Choroid plexus epithelial cell (primary cell): ENCODE results near the gene SCRN1.

ENCODE experiments used
- DNase-seq: peaks from one replicate; pipeline ENCODE4 v3.0.0-alpha.2; 2010; ENCODE audit warnings: low read depth
- H3K4me3 ChIP-seq: 2 replicates; pipeline ENCODE4 v1.5.1; 2011; ENCODE audit warnings: low read depth, mild to moderate bottlenecking, control low read depth, low read length, moderate library complexity
- TF ChIP-seq, protein P1 (sequence below): conservative IDR thresholded peaks from 2 replicates; pipeline ENCODE4 v1.5.1; 2011; ENCODE audit warnings: low read depth, mild to moderate bottlenecking, control low read depth, inconsistent platforms, low read length, moderate library complexity

The SCRN1 gene

DNA sequence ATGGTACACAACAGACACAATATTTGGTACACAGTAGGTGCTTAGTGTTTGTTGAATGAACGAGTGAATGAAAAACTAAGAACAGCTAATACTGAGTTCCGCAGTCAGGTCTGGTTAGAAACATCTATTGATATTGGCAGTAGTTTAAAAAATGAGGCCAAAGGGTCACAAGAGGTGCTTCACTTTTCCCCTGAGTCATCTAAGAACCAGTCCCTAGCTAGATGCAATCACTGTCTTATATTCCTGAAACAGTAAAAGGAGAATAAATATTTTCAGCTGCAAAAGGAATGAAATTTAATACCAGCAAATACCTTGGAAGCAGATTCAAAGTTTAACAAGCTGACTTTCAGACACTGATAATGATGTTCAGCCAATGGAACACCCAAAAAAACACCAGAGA is 54.5 kb downstream of the SCRN1 start:
- peak; percentile 52 for DNase-seq
- TF ChIP-seq, protein P1, sequence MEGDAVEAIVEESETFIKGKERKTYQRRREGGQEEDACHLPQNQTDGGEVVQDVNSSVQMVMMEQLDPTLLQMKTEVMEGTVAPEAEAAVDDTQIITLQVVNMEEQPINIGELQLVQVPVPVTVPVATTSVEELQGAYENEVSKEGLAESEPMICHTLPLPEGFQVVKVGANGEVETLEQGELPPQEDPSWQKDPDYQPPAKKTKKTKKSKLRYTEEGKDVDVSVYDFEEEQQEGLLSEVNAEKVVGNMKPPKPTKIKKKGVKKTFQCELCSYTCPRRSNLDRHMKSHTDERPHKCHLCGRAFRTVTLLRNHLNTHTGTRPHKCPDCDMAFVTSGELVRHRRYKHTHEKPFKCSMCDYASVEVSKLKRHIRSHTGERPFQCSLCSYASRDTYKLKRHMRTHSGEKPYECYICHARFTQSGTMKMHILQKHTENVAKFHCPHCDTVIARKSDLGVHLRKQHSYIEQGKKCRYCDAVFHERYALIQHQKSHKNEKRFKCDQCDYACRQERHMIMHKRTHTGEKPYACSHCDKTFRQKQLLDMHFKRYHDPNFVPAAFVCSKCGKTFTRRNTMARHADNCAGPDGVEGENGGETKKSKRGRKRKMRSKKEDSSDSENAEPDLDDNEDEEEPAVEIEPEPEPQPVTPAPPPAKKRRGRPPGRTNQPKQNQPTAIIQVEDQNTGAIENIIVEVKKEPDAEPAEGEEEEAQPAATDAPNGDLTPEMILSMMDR, result no peak
- H3K4me3 ChIP-seq, result no peak overlapping the region

GRCh38 chr7:29929018-29929807 is 60.4 kb downstream of the SCRN1 start:
- DNase-seq, result no peak
- H3K4me3 ChIP-seq, result no peak overlapping the region
- TF ChIP-seq, protein P1, result no peak

DNA sequence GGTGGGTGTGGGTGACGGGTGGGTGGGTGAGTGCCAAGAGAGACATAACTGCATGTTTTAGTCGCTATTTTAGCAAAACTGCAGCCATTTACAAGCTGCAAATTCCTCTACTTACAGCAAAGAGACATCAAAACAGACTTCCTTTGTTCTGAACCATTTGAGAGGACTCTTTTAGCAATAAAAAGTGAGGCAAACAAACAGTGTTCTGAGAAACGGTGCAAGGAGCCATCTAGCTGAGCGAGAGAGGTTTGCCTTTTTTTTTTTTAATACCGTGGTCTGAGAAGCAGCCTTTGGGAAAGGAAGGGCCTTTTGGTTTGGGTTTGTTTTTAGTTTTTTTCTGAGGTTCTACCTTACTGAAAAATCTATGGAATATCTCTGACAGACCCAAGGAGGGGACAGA is 62.9 kb downstream of the SCRN1 start:
- no peak for DNase-seq
- no peak overlapping the region for H3K4me3 ChIP-seq
- TF ChIP-seq, protein P1, result no peak

DNA sequence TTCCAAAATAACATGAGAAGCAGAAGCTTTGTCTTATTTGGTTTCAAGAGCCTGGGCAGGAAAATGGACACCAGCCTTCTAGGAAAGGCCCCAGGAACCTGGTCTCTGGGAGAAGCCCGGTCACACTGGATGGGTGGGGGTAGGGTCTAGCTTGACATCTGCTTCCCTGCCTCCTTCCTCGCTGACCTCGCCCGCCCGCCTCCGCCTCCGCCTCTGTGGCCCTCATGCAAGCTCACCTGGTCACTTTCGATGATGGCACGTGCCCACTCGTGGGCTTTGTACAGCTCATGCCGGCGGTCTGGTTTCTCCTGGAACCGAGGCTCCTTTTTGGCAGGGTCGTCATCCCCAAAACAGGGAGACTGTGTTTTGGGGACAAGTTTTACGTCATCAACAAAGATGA is 63.4 kb downstream of the SCRN1 start:
- TF ChIP-seq, protein P1, result no peak
- H3K4me3 ChIP-seq, result no peak overlapping the region
- DNase-seq, result no peak

GRCh38 chr7:29924684-29925083 is 64.9 kb downstream of the SCRN1 start:
- TF ChIP-seq, protein P1, result no peak
- H3K4me3 ChIP-seq, result no peak overlapping the region
- no peak for DNase-seq

DNA sequence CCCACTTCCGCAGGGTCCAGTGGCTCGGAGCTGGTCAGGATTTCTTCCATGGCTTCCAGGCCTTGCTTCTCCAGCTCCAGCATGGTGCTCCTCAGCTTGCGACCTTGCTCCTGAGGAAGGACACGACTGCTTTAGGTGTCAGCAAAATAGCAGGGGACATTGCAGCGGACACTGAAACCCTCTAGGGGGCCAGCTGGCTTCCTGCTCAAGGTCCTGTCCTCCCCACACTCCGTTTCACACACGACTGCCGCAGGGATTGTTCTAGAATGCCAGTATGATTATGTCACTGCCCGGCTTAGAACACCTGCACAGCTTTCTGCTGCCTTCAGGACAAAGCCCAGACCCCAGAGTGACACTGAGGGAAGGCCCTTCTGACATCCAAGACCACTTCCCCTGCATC is 65.6 kb downstream of the SCRN1 start:
- TF ChIP-seq, protein P1, result no peak
- DNase-seq, result no peak
- no peak overlapping the region for H3K4me3 ChIP-seq

GRCh38 chr7:29922921-29923700 is 66.5 kb downstream of the SCRN1 start:
- TF ChIP-seq, protein P1, result no peak
- DNase-seq, result no peak
- no peak overlapping the region for H3K4me3 ChIP-seq
